ENCODE data around the gene TNP2.
A peak's percentile ranks its signal among the peaks of the same experiment; 100 is the strongest.

The TNP2 gene

DNA sequence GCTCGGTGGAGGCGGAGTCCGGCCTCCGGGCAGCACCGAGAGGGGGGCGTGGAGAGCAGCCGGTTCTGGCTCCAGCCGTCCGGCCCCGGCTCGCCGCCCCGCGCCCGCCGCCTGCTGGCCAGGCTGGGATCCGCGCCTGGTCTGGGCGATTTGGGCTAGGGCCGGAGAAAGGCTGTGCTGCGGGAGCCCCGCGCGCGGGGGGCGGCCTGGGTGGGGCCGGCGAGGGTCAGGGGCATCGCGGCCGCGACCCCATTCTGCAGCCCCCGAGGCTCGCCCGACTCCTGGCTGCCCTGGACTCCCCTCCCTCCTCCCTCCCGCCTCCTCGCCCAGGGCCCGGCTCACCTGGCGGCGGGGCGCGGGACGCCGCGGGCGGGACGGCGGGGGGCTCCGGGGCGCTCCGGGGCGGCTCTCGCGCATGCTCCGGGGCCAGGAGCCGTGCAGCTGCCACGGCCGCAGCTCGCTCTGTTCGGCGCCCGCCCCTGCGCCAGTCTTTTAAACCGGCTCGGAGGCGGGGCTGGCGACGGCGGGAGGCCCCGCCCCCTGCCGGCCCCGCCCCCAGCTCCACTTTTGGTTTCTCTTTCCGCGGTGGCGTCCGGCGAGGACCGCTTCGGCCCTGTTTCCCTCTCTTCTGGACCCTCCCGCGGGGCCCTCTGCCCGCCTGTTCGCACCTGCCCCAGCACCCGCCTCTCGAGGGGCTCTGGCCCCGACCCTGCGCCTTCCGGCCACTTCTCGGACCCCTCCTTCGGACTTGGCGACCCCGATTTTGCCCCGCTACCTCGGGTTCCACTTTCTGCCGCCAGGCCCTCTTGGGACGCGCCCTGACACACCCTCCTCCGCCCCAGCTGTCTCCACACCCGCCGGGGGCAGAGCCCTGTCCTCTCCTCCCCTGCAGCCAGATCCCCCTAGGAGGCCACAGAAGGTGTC lies 13.1 kb downstream of the TNP2 start, which contains the start of gene SOCS1:
TSS of gene SOCS1 (minus strand) at position 468 of the 924 bp plus-strand sequence. CDS start 726 bp downstream, outside the sequence.
- DNase-seq (ENCODE audit: low spot score): peak; percentile 93

DNA sequence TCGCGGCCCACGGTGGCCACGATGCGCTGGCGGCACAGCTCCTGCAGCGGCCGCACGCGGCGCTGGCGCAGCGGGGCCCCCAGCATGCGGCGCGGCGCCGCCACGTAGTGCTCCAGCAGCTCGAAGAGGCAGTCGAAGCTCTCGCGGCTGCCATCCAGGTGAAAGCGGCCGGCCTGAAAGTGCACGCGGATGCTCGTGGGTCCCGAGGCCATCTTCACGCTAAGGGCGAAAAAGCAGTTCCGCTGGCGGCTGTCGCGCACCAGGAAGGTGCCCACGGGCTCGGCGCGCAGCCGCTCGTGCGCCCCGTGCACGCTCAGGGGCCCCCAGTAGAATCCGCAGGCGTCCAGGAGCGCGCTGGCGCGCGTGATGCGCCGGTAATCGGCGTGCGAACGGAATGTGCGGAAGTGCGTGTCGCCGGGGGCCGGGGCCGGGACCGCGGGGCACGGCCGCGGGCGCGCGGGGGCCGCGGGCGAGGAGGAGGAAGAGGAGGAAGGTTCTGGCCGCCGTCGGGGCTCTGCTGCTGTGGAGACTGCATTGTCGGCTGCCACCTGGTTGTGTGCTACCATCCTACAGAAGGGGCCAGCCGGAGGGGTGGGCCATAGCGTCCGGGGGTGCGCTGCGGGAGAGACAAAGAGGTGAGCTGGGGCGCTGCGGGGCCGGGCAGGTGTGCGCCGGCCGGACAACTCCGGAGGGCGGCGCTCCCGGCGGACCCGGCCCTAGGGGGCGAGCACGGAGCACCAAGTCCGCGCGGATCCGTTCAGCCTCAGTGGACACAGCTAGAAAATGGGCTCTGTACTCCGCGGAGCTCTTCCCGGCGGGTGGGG lies 14.0 kb downstream of the TNP2 start:
- DNase-seq (ENCODE audit: low spot score): peak; percentile 50

DNA sequence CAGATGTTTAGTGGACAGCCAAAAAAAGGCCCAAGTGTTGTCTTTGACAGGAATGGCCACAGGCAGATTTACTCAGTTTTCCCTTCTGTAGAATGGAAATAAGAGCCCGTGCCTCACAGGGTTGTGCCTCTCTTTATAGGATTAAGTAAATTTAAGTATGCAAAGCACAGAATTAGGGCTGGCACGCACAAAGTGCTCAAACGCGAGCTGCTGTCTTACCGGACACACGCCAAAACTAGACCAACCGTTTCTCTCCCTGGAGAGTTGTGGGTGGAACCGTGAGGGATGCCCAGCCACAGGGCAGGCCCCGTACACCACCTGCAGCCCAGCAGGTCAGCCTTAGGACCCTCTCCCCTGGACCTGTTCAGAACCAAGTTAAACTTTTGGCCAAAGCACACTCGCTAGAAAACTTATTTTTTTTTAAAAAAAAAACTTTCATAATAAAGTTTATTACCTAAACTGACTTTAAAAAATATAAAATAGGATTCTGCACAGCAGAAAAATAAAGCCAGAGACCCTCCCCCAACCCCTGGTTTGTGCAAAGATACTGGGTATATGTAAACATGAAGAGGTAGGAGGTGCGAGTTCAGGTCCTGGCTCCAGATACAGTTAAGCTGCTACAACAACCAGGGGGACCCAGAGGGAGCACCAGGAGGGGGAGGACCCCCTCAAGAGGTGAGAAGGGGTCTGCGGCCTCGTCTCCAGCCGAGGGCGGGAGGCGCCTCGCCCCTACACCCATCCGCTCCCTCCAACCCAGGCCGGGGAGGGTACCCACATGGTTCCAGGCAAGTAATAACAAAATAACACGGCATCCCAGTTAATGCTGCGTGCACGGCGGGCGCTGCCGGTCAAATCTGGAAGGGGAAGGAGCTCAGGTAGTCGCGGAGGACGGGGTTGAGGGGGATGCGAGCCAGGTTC lies 14.9 kb downstream of the TNP2 start:
- DNase-seq (ENCODE audit: low spot score): no peak

DNA sequence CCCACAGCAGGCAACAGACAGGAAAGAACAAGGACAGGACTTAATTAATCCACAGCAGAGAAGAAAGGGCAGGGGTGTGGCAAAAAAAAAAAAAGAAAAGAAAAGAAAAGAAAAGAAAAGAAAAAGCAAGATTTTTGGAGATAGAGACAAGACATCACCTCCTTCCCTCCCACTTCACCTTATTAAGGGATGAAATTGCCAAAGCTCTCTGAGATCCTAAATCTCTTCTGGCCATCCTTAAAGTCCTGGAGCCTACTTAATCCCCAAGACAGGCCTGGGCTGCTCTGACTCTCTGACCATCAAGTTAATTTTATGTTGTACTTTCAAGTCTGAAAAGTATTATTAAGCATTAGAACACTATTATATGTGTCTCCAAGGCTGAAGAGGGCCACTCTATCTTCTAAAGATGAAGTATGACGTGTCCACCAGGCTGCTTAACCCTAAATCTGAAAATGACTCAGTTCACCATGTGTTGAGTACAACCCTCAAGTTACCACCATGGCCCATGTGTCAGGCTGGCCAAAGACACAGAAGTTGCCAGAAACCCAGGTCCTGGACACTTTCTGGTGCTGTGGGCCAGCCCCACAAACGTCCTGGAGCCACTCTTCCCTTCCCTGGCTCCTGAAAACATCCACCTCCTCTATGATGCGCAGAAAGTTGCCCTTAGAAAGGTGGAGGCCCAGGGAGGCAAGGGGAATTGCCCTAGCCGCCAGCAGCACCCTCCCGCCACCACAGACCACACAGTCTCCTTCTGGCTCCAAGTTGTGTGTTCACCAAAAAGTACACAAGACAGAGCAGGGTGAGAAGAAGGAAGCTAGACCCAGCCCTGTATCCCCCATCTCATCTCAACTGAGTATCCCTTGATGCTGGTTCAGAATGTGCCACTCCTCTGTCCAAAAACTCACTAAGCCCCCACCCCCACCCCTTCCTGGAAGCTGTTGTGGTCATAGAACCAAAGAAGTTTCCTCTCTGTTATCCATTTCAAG lies 15.8 kb downstream of the TNP2 start:
- no peak for DNase-seq (ENCODE audit: low spot score)

DNA sequence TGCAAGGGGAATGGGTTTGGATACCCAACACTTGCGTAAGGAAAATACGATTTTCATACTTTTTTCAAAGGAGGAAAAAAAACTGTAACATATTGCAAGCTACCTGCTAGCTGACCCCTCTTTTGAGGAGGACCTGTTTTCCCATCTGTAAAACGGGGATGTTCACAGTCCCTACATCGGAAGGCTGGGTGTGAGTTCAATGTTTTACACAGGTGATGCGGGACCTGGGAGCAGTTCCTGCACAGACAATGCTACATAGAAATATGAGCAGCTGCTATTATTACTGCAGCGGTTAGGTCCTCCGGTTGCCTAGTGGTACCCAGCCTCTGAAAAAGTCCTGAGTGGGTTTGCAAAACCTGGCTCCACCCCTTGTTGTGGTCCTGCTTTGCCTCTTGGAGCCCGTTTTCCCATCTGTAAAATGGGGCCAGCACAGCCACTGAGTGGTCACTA lies 16.6 kb downstream of the TNP2 start:
- DNase-seq (ENCODE audit: low spot score): no peak

DNA sequence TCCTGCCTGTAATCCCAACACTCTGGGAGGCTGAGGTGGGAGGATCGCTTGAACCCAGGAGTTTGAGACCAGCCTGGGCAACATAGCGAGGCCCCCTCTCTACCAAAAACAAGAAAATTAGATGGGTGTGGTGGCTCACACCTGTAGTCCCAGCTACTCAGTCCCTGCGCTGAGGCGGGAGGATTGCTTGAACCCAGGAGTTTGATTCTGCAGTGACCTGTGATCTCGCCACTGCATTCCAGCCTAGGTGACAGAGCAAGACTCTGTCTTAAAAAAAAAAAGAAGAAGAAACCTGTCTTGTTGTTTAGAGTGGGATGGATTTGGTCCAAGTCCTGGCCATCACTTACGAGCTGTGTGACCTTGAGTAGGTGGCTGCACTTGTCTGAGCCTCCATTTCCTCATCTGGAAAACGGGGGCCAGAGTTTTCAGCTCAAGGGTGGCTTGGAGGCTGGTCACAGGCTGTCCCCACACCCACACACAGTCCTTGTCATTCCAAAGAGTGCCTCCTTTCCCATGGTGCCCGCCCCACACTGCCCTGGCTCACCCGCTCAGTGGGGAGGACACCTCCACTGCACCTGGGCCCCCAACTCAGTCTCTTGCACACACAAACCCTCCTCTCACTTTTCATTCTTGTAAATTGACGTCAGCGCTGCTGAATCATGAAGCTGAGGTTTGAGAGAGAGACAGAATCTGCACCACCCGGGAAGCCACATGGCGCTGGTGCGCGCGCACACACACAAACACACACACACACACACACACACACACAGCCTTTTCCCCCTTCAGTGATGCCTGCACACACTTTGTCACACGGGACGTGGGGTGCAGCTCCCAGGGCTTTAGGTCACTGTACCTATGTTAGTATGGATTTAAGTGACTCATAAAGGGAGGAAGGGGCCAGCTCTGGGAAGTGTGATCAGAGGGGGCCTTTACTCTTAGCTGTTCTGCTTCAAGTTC lies 17.3 kb downstream of the TNP2 start:
- no peak for DNase-seq (ENCODE audit: low spot score)

DNA sequence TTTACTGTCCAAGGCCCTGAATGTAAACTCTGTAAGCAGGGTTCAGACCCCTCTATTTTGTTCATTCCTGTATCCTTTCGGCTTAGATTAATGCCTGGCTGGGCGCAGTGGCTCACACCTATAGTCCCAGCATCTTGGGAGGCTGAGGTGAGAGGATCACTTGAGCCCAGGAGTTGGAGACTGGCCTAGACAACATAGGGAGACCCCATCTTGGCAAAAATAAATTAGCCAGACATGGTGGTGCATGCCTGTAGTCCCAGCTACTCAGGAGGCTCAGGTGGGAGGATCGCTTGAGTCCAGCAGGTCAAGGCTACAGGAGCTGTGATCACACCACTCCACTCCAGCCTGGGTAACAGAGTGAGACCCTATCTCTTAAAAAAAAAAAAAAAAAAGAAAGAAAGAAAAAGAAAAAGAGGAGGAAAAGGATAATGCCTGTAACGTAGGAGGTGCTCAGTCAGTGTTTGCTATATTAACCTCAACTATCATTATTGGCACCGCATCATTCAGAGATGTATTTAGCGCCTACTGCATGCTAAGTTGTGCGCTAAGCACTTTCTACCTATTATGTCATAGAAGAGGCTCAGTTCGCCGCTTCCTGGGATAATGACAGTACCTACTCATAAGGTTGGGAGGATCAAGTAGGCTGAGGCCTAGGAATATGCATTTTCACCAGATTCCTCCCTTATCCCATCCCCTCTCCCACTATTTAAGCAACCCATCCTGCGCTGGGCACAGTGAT lies 18.2 kb downstream of the TNP2 start:
- DNase-seq (ENCODE audit: low spot score): no peak

DNA sequence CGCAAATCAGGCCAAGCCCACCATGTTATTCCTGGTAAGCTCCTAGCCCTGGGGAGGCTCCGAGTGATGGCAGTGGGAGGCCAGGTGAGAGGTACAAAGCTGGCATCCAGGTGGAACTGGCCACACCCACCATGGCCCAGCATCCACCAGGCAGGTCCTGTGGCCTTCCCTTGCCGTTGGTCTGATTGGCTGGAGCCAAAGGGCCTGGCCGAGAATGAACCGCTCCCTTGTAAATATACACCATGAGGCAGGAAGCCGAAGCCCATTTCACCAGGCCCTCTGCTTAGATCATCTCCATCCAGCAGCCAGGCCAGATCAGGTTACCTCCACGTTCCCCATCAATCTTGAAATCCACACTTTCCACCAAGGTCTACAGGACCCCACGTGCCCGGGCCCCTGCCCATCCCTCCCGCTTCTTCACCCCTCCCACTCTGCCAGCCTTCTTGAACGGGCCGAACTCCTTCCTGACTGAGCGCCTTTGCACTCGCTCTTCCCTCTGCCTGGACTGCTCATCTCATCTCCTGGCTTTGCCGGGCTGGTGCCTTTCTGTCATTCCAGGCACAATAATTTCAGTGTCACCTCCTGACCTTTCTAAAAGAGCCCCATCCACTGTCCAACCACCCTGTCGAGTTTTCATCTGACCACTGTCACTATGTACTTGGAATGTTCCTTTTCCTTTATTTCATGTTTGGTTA lies 18.9 kb downstream of the TNP2 start:
- DNase-seq (ENCODE audit: low spot score): peak; percentile 76

DNA sequence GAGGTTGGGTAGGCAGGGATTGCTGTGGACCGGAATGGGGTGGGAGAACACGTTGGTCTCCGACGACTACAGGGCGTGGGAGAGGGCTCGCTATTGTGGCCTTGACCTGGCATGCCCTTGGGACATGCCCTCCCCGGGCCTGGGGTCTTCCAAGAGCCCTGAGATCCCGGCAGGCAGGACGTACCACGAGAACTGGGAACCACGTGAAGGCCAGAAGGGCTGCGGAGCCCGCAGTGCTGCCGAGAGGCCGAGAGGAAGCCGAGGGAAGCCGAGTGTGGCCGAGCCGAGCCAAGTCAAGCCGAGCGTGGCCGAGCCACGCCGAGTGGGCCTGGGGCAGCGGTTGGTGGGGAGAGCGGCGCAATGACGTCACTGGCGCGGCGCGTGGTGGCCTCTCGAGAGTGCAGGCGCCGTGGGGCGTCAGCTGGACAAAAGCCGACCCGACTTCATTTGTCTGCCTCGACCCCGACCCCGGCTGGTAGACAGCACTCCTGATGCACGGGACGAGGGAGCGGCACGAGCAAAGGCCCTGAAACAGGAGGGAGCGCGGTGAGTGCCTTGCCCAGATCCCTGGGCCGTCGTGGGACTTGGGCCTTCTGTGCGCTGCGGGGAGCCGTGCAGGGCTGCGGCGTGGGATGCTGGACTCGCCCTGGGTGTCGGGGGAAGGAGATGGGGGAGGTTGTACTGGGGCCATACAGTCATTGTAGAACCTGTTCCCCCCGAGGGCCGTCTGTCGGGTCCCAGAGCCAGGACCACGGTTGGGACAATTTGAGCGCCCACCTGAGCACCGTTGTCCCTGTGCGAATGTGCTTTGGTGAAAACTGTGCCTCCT lies 19.7 kb downstream of the TNP2 start:
- DNase-seq (ENCODE audit: low spot score): no peak

DNA sequence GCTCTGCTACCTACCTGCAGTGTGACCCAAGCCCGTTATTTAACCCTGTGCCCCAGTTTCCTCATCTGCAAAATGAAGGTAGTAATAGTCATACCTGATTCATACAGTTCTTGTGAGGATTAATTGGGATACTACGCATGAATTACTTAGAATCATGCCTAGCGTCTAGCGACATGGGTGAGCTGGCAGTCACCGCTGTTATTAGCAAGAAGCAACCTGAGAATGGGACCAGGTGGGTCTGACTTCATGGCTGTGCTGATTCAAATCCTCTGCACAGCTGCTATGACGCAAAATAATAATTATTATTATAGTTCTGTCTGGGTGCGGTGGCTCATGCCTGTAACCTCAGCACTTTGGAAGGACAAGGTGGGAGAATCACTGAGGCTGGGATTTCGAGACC lies 21.0 kb downstream of the TNP2 start:
- DNase-seq (ENCODE audit: low spot score): no peak

DNA sequence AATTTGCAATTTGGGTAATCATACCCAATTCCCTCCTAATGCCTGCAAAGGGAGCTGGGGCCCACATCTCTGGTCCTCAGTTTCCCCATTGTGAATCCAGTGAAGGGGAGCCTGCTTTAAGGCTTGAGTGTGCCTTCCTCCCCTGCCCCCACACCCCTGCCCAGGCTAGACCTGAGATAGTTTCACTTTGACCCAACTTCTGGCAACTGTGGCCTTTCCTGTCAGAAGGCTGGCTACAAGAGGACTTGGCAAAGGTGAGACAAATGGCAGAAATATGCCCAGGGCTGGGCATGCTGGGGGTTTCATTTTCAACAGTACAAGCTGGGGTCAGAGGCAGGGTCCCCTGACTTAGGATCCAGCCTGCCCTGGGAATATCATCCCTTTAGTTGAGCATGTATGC lies 23.1 kb downstream of the TNP2 start:
- no peak for DNase-seq (ENCODE audit: low spot score)

DNA sequence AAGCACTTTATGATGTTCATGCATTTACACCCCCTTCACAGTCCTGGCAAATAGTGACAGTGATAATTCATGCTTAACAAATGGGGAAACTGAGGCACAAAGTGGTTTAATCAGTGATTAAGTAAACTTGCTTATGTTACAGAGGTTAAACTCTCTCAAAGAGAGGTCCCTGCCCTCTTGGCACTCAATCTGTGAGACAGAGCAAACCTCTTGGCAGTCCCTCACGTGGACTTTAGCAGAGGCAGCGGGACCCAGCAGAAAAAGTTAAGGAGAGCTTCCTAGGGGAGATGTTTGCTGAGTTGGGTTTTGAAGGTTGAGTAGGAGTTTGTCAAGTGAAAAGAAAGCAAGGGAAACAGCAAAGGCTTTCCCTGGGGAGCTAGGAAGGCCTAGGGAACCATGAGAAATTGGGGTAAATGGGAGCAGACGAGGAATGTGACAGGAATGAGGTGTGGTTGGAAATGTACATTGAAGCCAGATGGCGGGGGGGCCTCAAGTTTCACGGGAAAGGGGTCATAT lies 23.8 kb downstream of the TNP2 start:
- DNase-seq (ENCODE audit: low spot score): no peak

DNA sequence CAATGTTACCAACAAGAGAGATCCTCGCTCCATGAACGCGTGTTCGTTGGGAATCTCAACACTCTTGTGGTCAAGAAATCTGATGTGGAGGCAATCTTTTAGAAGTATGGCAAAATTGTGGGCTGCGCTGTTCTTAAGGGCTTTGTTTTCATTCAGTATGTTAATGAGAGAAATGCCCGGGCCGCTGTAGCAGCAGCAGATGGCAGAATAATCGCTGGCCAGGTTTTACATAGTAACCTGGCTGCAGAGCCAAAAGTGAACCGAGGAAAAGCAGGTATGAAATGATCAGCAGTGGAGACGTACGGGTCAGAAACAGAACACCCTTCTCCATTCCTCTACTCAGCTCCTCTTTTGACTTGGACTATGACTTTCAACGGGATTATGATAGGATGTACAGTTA lies 26.5 kb downstream of the TNP2 start:
- no peak for DNase-seq (ENCODE audit: low spot score)

DNA sequence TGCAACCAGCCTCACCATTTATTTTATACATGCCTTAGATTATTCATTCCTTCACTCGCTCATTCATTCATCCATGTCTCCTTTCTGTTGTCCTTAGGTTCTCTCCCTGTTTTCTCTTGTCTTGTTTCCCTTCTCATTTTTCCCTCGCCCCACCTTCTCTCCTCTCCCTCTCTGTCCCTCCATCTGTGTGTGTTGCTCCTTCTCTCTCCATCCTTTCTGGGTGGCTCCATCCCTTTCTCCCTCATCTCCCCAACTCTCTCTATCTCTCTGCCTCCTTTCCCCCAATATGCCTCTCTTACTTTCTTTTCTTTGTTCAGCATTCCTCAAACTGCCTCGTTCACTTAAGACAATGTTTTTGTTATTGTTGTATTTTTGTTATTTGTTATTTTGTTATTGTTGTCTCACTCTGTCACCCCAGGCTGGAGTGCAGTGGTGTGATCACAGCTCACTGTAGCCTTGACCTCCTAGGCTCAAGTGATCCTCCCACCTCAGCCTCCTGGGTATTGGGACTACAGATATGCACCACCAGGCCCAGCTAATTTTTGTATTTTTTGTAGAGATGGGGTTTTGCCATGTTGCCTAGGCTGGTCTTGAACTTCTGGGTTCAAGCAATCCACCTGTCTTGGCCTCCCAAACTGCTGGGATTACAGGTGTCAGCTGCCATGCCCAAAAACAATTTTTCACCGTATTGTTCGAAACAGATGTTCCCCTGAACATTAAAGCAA lies 27.5 kb downstream of the TNP2 start:
- no peak for DNase-seq (ENCODE audit: low spot score)

DNA sequence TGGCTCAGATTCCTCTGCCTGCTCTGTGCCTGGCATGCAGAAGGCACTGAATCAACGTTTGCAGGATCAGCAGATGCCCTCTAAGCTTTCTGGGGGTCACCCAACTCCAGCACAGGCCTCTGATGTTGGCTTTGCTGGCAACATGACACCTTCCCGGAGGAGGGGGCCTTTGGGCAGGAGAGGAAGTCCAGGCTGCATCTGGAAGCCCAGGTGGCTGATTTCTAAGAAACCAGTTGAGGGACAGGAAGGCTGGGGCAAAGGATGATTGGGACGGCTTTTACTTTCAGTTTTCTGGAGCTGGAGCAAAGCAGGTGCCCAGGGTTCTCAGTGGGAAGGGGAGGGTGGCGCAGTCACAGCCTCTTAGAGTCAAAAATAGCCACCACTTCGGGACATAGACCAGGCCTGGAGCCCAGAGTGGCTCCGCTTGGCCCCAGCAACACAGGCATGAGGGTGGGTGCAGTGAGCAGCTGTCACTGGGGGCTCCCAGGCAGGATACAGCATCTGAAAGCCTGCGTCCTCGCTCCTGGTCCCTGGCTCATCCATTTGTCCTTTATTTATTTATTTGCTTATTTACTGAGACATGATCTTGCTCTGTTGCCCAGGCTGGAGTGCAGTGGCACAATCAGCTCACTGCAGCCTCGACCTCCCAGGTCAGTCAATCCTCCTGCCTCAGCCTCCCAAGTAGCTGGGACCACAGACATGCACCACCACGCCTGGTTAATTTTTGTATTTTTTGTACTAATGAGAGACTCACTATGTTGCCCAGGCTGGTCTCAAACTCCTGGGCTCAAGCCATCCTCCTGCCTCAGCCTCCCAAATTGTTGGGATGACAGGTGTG lies 28.3 kb downstream of the TNP2 start:
- no peak for DNase-seq (ENCODE audit: low spot score)

All from iPS-NIHi11 (cell line).